Measurements from ENCODE around the gene FAM171A1.
"Not testable (repeated sequence)": the region's sequence is repeated elsewhere in the genome, so short reads cannot be mapped to it uniquely, and the experiment has no call there.

Gene FAM171A1

DNA sequence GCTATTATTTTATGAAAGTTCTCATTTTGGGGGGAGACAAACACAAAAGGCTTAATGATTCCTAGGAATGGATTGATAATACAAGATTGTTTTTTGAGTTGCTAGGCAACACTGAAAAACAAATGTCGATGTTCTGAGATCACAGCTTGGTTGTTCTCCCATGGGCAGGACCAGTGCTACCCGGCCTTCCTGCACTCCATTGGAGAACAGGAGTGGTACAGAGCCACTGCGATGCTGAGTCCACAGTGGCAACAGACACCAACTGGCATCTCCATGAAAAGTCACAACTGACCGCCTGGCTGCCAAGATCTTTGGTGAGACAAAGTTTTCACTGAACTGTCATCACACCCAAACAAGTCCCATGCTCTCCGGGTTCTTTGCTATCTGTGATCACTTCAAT lies 133.7 kb downstream of the FAM171A1 start:
- DNase-seq, result no peak

DNA sequence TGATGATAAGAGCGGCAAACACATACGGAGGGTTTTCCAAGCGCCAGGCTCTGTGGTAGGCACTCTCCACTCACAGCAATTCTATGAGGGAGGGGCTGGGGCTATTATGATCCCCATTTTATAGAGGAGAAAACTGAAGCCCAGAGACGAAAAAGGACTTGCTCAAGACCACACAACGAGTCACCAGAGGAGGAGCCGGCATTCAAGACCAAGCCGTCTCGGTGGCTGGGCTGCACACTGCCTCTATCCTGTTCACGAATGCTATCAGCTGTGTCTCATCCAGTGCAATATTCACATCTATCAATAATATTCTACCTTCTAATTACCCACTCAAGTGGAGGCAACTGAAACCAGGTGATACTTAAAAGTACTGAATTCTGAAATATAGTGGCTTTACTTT lies 134.7 kb downstream of the FAM171A1 start:
- no peak for DNase-seq

DNA sequence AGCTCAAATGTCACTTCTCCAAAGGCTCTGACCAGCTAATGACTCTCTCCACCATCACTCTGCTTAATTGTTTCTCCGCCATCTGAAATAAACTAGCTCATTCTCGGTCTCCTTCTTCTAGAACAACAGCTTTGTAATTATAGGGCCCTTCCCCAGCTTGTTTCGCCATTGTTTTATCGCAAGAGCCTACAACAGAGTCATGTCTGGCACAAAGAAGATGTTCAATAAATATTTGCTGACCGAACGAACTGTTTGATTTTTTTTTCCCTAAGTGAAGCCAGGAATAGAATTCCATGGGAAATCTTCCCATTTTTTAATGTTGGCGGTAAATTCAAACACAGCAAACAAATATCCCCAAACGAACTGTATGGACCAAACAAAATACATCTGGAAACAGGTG lies 138.8 kb downstream of the FAM171A1 start:
- DNase-seq, result no peak

DNA sequence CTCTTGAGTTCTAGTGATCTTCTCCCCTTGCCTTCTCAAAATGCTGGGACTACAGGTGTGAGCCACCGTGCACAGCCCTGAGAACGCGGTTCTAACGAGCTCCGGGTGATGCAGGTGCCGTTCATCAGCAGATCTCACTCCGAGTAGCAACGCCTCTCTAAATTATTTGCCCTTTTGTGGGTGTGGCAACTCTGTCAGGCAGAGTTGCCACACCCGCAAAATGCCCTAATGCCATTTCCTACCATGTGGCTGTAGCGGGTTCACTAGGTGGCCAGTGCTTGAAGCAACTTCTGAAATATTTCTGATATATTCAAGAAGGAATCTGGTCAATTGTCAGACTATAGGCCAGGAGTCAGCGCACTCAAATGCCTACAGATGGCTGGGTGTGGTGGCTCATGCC lies 139.7 kb downstream of the FAM171A1 start:
- DNase-seq, result no peak

DNA sequence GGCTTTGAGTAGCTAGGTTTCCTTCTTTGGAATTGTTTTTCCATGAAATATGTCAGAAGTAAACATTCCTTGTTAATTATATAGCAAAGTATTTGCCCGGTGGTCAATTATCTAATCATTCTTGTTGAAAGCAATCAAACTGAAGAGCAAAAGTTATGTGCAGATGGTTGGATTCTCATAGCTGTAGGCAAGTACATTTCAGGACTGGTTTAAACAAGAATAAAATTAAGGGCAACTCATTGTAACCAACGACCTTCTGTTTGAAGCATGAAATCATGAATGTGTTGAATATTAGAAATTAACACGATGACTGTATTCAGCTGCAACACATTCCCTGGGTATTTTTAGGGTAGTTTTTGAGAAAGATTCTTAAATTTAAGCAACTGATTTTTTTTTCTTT lies 140.8 kb downstream of the FAM171A1 start:
- DNase-seq, result no peak

DNA sequence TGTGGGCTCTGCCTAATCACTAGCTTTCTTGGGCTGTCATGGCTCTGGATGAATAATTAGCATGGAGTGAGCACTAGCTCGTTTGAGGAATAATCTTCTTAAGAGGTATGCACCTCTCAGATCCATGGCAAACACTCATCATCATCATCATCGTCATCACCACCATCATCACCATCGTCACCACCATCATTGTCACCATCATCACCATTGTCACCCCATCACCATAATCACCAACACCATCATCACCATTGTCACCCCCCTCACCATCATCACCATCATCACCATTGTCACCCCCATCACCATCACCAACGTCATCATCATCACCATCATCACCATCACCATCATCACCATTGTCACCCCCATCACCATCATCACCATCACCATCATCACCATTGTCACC lies 141.8 kb downstream of the FAM171A1 start:
- DNase-seq, result no peak

DNA sequence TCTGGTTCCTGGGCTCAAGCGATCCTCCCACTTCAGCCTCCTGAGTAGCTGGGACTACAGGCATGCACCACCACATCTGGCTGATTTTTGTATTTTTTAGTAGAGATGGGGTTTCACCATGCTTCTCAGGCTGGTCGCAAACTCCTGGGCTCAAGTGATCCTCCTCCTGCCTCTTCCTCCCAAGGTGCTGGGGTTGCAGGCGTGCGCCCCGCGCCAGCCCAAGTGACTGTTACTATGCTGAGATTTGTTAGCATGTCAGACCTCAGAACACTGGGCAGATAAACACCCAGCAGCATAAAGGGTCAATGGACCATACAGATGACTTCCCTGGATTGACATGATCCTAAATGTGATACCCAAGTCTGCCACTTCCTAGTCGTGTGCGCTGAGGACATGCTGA lies 142.7 kb downstream of the FAM171A1 start:
- DNase-seq, result no peak

DNA sequence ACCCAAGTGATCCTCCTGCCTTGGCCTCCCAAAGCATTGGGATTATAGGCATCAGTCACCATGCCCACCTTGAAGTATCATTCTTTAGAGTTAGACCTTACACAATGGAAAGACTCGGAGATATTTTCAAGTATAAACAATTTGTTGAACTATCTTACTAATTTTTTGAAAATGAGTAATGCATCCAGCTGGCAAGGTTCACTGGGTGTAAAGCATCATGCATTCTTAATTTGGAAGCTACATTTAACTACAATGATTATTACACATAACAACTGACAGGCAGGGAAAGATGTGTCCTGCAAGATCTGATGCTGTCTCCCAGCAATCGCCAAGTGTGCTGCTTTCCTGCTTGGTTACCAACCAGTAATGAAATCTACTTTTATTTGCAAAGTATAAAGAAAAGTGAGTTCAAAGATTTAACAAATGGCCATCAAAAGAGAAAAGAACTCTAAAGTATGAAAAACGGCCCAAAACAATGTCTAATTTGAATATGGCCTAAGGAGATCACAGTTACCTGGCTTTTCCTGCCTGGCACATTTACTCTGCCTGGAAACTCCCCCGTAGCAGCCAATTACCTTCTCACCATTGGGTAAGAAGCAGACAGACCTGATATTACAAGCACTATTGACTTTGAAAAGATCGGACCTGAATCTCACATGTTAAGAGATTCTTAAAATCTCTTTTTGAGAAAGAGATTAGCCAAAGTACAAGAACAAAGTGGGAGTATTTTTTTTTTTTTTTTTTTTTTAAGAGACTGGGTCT lies 143.3 kb downstream of the FAM171A1 start:
- no peak for DNase-seq

DNA sequence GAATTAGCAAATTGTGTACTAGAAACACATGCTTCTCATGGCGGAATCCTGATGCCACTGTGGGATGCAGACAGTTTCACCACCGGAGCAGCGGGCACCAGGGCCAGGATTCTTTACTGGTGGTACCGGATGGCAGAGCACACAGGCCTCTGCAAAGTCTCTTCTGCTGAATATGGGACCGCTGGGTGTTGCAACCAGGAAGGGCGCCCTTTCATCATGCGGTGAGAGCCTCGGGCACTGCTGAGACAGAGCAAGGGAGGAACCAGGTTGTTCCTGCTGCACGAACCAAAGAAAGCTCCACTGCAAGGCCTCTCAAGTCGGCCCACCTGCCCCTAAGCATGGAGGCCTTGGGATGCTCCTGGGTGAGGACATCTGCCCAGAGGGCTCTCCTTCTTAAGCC lies 145.6 kb downstream of the FAM171A1 start:
- DNase-seq, result no peak

DNA sequence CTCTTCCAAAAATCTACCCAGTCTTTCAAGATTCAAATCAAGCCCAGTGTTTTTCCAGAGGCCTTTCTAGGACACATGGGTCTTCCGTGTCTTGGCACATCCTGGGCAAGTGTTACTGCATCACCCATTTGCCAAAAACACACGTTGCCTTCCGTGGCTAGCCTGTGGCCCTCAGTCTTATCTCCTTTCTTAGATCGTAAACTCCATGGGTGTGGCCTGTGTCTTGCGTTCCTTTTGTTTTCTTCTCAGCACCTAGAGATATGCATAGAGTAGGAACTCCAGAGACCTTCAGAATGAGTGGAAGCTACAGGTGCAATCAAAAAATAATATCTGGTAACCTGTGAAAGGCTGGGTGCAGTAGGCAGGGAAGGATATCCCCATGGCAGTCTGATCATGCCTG lies 146.1 kb downstream of the FAM171A1 start:
- DNase-seq, result no peak

DNA sequence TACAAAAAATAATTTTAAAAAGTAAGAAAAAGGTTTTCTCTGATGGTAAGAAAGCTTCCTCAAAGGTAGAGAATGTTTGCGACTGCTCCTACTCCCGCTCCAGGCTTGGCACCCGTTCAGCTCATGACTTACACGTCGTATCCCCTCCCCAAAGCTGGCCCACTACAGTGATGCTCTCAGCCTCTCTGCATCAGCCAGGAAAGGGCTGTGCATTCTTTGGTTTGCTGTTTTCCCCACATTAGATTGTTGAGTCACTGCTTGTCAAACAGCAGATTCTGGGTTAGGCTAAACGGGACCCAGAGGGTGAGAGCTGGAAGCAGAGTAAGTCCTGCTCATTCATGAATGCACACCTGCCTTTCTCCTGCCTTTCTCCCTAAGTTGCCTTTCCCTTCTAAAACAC lies 147.9 kb downstream of the FAM171A1 start:
- no peak for DNase-seq

DNA sequence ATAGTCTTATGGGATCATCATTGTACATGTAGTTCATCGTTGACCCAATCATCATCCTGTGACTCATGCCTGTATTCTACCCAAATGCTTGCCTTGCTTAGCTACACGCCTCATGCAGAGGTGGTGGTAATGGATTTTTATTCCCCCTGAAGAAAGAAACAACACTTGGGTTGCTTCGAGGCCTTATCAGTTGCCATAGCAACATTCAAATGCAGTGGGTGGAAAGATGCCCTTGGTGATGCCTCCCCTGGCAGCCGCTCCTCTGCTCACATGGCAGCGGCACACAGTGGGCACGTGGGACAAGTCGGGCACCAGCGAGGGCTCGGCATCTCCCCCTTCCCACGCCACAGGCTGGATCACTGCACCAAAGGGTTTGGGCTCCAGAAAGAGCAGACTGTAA lies 148.6 kb downstream of the FAM171A1 start:
- no peak for DNase-seq

DNA sequence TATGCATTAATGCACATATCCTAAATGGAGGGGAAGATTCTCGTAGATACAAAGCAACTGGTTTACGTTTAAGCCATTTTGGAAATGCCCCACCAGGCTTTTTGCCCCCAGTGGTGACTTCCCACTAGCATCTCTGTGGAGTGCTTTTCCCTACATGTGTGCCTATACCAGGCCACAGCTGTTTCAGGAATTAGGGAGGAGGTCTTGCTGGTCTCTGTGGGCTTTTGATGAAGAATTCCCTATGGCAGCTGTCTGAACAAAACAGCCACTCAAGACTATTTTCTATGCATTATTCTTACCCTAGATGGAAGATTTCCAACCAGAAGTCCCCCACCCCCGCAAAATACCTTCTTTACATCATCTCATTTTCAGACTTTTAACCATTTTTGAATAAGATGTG lies 150.6 kb downstream of the FAM171A1 start:
- DNase-seq, result no peak

DNA sequence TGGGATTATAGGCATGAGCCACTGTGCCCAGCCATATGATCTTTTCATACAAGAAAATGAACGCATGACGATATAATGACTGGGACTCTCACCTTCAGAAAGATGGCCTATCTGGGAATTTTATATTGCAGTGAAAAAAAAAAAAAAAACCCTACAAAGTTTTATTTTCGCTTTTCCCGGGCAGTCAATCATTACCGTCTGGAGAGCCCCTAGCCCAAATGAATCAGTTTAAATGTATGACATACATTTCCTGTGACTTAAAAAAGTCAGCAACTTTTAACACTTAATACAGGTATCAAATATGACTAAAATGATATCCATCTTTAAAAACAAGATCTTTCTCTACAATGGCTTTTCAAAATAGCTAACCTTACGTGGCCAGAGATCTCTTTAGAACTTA lies 154.4 kb downstream of the FAM171A1 start:
- no peak for DNase-seq

DNA sequence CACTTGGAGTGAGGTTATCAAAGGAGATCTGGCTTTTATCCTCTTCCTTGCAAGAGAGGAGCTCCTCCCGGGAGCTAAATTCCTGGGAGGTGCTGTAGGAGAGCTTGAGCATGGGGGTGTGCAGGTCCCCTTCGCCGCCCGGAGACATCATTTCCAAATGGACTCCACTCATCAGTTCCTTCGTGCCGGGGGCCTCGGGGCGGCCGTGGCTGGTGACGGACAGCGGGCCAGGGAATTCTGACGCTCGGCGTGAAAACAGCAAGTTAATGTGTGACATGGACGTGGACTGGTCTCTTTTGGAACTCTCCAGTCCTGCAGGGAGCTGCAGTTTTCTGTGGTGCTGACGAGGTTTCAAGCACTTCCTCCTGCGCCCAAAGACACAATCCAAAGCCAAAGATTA lies 156.9 kb downstream of the FAM171A1 start:
- no peak for DNase-seq

DNA sequence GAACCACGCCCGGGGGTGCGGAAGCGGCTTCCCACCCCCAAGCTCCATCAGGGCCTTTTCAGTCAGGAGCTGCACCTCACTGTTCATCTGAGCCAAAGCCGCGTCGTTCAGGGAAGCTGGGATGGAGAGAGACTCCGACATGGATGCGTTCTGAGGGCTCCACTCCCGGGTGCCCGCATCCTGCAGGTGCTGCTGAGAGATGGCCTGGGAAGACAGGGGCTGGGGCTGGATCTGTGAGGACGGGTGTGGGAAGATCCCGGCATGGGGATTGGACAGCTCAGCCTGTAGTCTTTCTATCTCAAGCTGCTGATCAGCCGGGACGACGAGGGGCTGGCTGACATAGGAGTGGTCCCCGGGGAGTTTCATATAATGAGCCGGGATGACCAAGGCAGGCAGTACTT lies 157.6 kb downstream of the FAM171A1 start:
- DNase-seq, result no peak

DNA sequence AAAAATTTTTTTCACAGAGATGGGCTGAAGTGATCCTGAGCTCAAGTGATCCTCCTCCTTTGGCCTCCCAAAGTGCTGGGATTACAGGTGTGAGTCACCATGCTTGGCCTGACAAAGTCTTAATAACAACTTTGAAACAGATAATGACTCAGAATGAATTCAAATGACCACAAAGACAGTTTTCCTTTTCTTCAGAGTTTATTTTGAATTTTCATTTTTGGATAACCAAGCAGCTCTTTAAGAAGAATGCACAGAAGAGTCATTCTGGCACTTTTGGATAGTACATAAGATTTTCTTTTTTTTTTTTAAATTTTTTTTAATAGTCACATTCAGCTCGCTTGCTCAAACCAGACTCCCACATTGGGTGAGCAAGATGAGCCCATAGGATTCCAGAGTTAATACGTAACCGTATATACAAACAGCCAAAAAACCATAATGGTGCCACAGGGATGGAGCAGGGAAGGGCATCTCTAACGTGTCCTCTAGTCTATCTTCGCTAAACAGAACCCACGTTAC lies 159.6 kb downstream of the FAM171A1 start:
- no peak for DNase-seq

DNA sequence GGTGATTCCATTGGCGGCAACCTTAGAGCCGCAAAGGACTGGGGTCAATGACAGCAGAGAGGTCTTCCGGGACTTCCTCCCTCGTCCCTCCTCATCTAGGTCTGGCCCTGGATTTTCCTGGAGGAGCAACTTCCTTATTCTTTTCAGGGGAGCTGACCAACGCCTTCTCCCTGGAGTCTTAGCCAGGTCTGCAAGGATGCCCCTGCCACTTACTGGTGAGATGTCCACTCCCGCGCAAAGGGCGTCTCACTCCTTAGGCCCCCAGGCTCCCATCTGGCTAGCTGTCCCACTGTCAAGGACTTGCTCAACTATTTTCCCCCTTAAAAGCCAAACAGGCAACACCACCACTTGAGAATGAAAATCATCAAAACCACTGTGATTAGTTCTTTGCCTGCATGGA lies 160.6 kb downstream of the FAM171A1 start:
- no peak for DNase-seq

DNA sequence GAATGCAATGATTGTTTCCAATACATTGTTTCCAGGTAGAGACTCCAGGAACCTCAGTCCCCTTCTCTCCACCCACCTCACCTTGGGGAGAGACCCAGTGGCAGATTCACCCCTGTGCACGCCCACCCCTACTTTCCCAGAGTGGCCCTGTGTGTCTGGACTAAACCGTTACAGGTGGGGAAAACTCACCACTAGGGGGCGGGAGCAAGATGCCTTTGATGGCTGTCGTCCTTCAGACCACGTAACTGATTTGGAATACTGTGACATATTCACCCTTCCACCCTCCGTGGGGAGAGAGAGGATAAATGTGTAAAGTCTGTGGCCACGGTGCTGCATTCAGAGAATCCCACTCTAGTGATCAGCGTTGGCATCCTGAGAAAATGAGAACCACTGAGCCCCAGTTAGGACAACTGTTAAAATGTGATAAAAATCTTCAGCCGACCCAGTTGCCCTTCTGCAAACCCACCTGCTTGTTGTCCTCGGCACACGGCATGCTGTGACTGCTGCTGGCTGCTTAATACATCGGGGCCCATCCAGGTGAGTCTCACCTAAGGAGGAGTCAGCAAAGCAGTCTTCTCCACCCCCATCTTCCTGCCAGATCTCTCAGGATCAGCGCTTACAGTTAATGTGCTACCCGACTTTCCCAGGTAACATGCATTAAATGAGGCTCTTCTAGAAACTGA lies 161.1 kb downstream of the FAM171A1 start:
- DNase-seq, result peak; percentile 79

DNA sequence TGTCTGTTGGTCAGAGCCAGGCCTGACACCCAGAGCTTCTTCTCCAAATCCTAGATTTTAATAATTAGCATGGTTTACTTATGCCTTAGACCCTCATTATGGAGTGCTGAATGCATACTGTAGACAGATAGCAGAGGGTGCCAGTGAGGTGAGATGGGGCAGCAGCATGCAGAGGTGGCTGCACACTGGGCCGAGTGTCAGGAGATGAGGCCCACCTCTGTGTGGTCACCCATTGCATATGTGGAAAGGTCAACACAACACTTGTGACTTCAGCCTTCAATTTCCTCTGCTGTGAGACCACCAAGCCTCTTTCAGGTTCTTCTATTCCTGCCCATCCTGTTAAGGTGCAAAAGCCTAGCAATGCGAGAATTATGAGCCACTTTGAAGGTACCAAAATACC lies 162.9 kb downstream of the FAM171A1 start:
- DNase-seq, result no peak

DNA sequence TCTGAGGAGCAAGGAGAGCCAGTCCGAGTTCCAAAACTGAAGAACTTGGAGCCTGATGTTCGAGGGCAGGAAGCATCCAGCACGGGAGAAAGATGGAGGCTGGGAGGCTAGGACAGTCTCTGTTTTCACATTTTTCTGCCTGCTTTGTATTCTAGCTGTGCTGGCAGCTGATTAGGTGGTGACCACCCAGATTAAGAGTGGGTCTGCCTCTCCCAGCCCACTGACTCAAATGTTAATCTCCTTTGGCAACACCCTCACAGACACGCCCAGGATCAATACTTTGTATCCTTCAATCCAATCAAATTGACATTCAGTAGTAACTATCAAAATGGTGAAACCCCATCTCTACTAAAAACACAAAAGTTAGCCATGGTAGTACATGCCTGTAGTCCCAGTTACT lies 163.7 kb downstream of the FAM171A1 start:
- not testable (repeated sequence) for DNase-seq

DNA sequence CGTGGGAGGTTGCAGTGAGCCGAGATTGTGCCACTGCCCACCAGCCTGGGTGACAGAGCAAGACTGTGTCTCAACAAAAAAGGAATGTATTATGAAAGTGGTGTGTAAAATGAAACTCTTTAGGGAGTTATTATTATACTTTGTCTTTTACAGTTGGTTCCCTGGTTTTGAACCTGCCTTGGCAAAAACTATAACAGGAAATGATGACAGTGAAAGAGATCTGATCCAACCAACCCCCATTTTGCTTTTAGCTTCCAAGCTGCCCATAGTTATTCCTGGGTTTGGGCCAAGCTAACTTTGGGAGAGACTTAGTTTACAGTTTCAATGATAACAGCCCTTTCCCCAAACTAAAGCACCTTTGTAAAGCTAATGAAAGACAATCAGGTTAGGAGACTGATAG lies 168.4 kb downstream of the FAM171A1 start:
- DNase-seq, result no peak

DNA sequence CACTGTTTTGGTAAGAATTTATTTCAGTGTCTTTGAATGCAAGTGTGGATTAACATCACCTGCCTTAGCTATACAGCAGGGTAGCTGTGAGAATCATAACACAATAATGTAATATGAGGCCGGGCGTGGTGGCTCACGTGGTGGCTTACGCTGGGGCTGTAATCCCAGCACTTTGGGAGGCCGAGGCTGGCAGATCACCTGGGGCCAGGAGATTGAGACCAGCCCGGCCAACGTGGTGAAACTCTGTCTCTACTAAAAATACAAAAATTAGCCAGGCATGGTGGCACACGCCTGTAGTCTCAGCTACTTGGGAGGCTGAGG lies 168.8 kb downstream of the FAM171A1 start:
- not testable (repeated sequence) for DNase-seq

DNA sequence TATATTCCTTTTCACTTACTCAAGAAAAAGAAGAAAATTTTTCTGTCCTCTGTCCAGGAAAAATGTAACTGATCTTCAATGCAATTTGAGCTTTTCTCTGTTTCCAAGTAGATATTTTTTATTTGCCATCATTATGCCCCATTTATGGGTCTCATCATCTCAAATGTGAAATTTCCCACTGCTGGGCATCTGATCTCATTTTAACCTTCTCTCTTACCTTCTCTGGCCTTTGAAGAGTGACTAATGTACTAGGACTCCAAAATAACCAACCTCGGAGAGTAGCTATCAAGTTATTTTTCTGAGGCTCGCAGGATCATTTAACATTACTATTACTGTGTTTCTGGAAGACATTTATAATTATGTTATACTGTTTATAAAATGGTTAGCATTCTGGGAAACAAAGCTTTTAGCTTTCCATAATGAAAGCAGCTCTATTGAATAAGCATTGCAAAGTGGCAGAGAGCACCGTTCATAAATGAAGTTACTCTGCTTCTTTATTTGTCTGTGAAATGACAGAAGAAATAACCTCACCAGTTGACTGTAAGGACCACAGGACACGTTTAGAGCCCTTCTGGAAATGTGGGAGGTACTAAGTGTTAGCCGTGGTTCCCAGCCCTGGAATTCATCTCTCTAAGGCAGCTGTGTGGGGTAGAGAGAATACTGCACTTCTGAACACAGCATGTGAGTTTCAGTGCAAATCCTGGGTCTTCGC lies 169.3 kb downstream of the FAM171A1 start:
- no peak for DNase-seq
